IPS DF 6.9 (cell line): ENCODE results near the gene SOX2.
A peak's percentile ranks its signal among the peaks of the same experiment; 100 is the strongest.

Experiments used
- DNase-seq: peaks from one replicate; pipeline ENCODE4 v3.0.0-alpha.2; 2013; ENCODE audit warnings: low read depth, low spot score
- H3K27ac ChIP-seq: one replicate; pipeline ENCODE4 v1.5.1; 2013; ENCODE audit warnings: low read length, control low read depth
- H3K27me3 ChIP-seq: 2 replicates; pipeline ENCODE4 v1.6.1; 2013; ENCODE audit warnings: mild to moderate bottlenecking, low read length; ENCODE audit not compliant: control insufficient read depth, insufficient read depth
- H3K36me3 ChIP-seq: 2 replicates; pipeline ENCODE4 v1.6.1; 2013; ENCODE audit warnings: low read length; ENCODE audit not compliant: control insufficient read depth, insufficient read depth
- H3K4me1 ChIP-seq: 2 replicates; pipeline ENCODE4 v1.6.1; 2013; ENCODE audit warnings: low read length; ENCODE audit not compliant: control insufficient read depth, insufficient read depth
- H3K4me3 ChIP-seq: 2 replicates; pipeline ENCODE4 v1.5.1; 2013; ENCODE audit warnings: mild to moderate bottlenecking, low read length
- H3K9me3 ChIP-seq: 2 replicates; pipeline ENCODE4 v1.6.1; 2013; ENCODE audit warnings: low read length, inconsistent platforms; ENCODE audit not compliant: control insufficient read depth, insufficient read depth
- WGBS: extraction: QIAGEN DNeasy Blood & Tissue Kit; methylation state at CpG from one replicate; pipeline ENCODE4 v1.1.7; 2013; ENCODE audit warnings: mixed read lengths, missing lambda C conversion rate; ENCODE audit not compliant: insufficient read length, insufficient coverage; 5-methylcytosine and 5-hydroxymethylcytosine counted together

Gene SOX2

DNA sequence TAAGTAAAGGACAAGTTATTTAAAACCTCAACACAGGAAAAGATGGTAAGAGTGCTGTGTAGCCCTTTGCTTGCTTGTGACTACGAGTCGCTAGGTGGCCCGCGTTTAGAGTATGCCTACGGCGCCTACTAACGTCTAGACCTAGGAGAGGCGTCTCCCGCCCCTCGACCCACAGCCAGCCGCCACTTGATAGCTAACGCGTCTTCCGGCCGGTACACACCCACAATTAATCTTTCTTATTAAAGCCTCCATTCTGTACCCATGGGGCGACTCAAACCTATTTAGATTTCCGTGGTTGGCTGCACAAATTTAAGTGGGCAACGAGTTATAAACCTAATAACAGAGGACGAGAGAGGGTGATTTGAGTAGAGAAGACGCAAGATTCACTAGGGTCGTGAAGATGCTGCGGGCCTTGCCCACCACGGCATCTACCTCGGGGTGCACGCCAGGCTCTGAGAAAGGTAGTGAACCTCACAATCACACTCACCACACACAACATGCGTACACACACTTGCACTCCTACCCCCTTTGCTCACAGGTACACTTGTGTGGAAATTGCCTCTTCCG is 12.0 kb downstream of the SOX2 start:
- peaks cover 15% of the 10 kb centered on the region for H3K4me1 ChIP-seq
- no peak for DNase-seq
- H3K27me3 ChIP-seq = peaks cover 7% of the 10 kb centered on the region
- 0 out of 2 replicates have a peak, but pooled peaks cover 2% of the 10 kb centered on the region for H3K36me3 ChIP-seq
- no peak overlapping the region for H3K4me3 ChIP-seq
- no peaks in the 10 kb centered on the region for H3K9me3 ChIP-seq
- no CpG with 5 or more reads among the region's 27 CpGs for WGBS
- no peak overlapping the region for H3K27ac ChIP-seq

GRCh38 chr3:181724192-181724965 is 12.7 kb downstream of the SOX2 start:
- no CpG with 5 or more reads among the region's 31 CpGs for WGBS
- Histone ChIP-seq H3K9me3 (no peaks in the 10 kb centered on the region), H3K4me1 (peaks cover 12% of the 10 kb centered on the region), H3K36me3 (no peaks in the 10 kb centered on the region), H3K4me3 (no peak overlapping the region), H3K27me3 (peaks cover 9% of the 10 kb centered on the region), H3K27ac (no peak overlapping the region)
- no peak for DNase-seq

DNA sequence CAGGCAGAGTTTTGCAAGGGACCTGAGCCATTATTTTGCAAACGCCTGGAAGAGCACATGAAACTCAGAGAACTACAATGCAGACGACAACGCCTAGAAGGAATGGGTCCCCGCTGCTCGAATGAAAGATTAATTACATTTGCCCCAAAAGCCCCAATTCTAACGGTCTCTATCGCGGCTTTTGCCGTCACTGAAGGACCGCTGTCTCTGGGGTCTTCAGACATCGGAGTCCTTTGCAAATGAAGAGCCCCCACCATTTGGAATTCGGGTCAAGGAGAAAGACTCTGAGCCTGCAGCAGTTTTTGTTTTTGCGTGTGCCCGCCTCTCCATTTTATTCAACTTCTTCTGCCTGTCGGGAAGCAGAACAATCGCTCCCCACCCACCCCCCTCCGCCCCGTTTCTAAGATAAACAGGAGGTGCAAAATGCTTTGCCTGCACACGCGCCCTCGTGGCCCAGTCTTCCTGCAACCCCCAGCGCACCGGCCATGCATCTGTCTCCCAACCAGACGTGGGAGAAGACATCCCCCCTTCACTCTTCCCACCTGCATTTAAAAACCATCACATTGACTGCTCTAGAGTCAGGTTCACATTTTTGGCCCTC is 13.5 kb downstream of the SOX2 start:
- Histone ChIP-seq H3K27me3 (peaks cover 10% of the 10 kb centered on the region), H3K27ac (no peak overlapping the region), H3K4me1 (peaks cover 12% of the 10 kb centered on the region), H3K9me3 (no peaks in the 10 kb centered on the region), H3K36me3 (no peaks in the 10 kb centered on the region), H3K4me3 (no peak overlapping the region; the same call in 1 of the 2 replicates)
- DNase-seq = no peak
- WGBS = no CpG with 5 or more reads among the region's 24 CpGs

GRCh38 chr3:181725830-181726229 is 14.1 kb downstream of the SOX2 start:
- Histone ChIP-seq H3K4me3 (no peak overlapping the region), H3K36me3 (no peaks in the 10 kb centered on the region), H3K27ac (no peak overlapping the region), H3K9me3 (no peaks in the 10 kb centered on the region), H3K4me1 (peaks cover 9% of the 10 kb centered on the region), H3K27me3 (peaks cover 10% of the 10 kb centered on the region)
- DNase-seq = no peak
- no CpG with 5 or more reads among the region's 15 CpGs for WGBS

GRCh38 chr3:181726351-181727330 is 14.9 kb downstream of the SOX2 start:
- peaks cover 10% of the 10 kb centered on the region for H3K27me3 ChIP-seq
- H3K36me3 ChIP-seq = no peaks in the 10 kb centered on the region
- no peak overlapping the region for H3K27ac ChIP-seq
- WGBS = no CpG with 5 or more reads among the region's 62 CpGs
- H3K4me1 ChIP-seq = peaks cover 11% of the 10 kb centered on the region
- no peak for DNase-seq
- no peaks in the 10 kb centered on the region for H3K9me3 ChIP-seq
- H3K4me3 ChIP-seq = peak overlapping the region; percentile 41; the same call in 1 of the 2 replicates

- Histone ChIP-seq H3K4me3 (peak overlapping the region; percentile 41; the same call in 1 of the 2 replicates), H3K27ac (no peak overlapping the region), H3K36me3 (no peaks in the 10 kb centered on the region), H3K4me1 (peaks cover 9% of the 10 kb centered on the region), H3K27me3 (peaks cover 11% of the 10 kb centered on the region), H3K9me3 (no peaks in the 10 kb centered on the region)
- DNase-seq = no peak
- no CpG with 5 or more reads among the region's 24 CpGs for WGBS
Measured at GRCh38 chr3:181727341-181728032, 15.8 kb downstream of the SOX2 start.

GRCh38 chr3:181728470-181729340 is 17.0 kb downstream of the SOX2 start:
- peaks cover 6% of the 10 kb centered on the region; the same call in 1 of the 2 replicates for H3K4me1 ChIP-seq
- no peak overlapping the region for H3K27ac ChIP-seq
- H3K4me3 ChIP-seq = no peak overlapping the region
- no peaks in the 10 kb centered on the region for H3K9me3 ChIP-seq
- no CpG with 5 or more reads among the region's 10 CpGs for WGBS
- no peak for DNase-seq
- no peaks in the 10 kb centered on the region for H3K36me3 ChIP-seq
- H3K27me3 ChIP-seq = peaks cover 13% of the 10 kb centered on the region

DNA sequence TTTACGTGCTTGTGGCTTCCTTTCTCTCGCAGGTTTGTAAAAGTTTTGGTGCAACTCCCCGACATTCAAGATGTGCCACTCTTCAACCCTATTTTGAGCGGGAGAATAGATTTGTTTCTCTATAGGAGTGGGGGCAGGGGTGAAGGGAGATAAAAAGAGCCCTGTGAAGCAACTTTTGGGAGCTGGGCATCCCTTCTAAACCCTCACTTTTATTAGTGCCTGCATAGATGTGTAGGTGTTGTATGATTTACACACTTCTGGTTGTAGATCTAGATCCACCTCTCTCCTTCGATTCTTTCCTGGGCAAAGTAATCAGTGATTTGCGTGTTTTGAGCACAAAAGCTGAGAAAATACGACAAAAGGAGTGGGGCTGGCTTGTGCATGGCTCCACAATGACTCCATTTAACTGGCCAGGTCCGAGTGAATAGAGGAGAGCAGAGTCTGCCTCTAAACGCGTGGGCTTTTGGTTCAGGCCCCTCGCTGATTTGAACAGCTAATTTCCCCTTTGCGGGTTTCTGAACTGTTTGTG is 17.7 kb downstream of the SOX2 start:
- WGBS = no CpG with 5 or more reads among the region's 12 CpGs
- H3K27me3 ChIP-seq = peaks cover 9% of the 10 kb centered on the region
- no peak overlapping the region for H3K4me3 ChIP-seq
- H3K4me1 ChIP-seq = peaks cover 4% of the 10 kb centered on the region; the same call in 1 of the 2 replicates
- H3K36me3 ChIP-seq = no peaks in the 10 kb centered on the region
- no peaks in the 10 kb centered on the region for H3K9me3 ChIP-seq
- no peak for DNase-seq
- H3K27ac ChIP-seq = no peak overlapping the region

DNA sequence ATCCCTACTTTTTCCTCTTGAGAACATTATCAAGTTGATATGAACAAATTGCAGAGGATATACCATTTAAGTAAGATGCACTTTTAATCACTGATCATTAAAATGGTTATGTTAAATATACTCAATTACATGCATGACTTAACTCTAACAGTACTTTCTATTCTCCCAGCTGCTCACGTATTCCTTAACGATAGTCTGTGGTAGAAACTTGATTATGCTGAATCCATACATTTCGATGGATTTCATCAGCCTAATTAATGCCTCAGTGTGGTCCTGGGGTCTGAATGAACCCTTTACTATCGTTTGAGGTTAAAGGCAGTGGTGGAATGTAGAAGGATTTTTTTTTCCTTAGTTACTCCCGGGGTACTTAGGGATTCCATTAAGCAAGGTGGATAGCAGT is 18.6 kb downstream of the SOX2 start:
- peaks cover 8% of the 10 kb centered on the region for H3K27me3 ChIP-seq

More for the DNA sequence above, 18.6 kb downstream of the SOX2 start:
- no CpG with 5 or more reads among the region's 5 CpGs for WGBS
- H3K9me3 ChIP-seq = no peaks in the 10 kb centered on the region
- H3K27ac ChIP-seq = no peak overlapping the region
- H3K4me1 ChIP-seq = peaks cover 4% of the 10 kb centered on the region; the same call in 1 of the 2 replicates
- H3K4me3 ChIP-seq = no peak overlapping the region
- no peaks in the 10 kb centered on the region for H3K36me3 ChIP-seq
- no peak for DNase-seq
